Activated CD4-positive, alpha-beta T cell treated with anti-CD3 and anti-CD28 coated beads, Interleukin-2, amount 50 U/mL, for 48 hours (primary cell): ENCODE results near the gene CARD8.

Experiments used
- DNase-seq, 2 experiments: peaks; one replicate each; pipeline ENCODE4 v3.0.0-alpha.2; 2020

Gene CARD8

GRCh38 chr19:48169939-48170803 lies 85.5 kb downstream of the CARD8 start, which contains the start of the genes LIG1 and ZSWIM9:
Gene LIG1 (minus strand): TSS chr19:48170344. CDS start chr19:48165566, 4,778 bp downstream.
Gene ZSWIM9 (plus strand): TSS chr19:48170680. CDS start chr19:48171803, 1,123 bp downstream.
- peak; percentile 90 to 91 for DNase-seq

GRCh38 chr19:48169578-48169938 lies 86.2 kb downstream of the CARD8 start:
- peak; percentile 88 to 89 for DNase-seq

DNA sequence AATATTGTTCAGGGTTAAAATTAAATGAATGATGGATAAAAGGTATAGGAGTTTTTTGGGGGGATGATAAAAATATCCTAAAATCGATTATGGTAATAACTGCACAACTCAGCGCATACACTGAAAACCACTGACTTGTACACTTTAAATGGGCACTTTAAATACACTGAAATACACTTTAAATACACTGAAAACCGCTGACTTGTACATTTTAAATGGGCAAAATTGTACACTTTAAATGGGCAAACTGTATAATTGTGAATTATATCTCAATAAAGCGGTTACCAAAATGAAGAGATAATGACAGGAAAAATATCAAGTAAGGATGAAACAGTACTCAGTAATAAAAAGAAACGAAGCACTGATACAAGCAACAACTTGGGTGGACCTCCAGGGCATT lies 87.0 kb downstream of the CARD8 start:
- no peak for DNase-seq

DNA sequence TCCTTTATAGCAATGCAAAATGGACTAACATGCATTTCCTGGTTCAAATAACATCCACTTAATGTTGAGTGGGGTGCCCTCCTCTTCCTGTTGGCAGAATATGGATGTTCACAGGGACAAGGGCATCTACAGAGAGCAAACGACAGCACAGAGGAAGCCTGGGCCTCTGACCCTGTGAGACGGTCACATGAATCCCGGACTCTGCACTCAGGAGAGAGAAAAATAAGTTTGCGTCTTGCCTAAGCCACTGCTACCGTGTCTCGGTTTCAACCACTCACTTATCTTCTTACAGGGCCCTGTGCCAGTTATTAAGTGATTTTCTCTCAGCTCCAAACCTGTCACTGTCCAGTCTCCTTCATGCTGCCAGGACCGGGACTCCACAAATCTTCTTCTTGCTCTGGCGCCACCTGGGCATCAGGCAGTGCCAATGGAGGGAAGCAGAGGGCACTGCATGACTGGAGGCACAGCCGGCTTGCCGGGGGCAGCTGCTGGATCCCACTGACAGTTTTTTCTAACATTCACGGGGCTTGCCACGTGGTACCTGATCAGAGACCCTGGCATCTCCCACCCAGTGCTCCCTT lies 97.4 kb downstream of the CARD8 start:
- DNase-seq = no peak
